DND-41 (cell line): Measurements from ENCODE around the gene CYP2J2.

Experiments used
- EZH2 ChIP-seq: IDR thresholded peaks from 3 replicates; pipeline ENCODE4 v1.6.1; 2012; ENCODE audit warnings: borderline replicate concordance, low read depth, mild to moderate bottlenecking, moderate library complexity, low read length, inconsistent platforms; ENCODE audit not compliant: severe bottlenecking
- TF ChIP-seq, protein P1 (sequence below): IDR thresholded peaks from 2 replicates; pipeline ENCODE4 v1.5.1; 2012; ENCODE audit warnings: borderline replicate concordance, low read length, moderate library complexity, mild to moderate bottlenecking; ENCODE audit not compliant: poor library complexity, severe bottlenecking; ENCODE audit errors: extremely low read depth

DNA sequence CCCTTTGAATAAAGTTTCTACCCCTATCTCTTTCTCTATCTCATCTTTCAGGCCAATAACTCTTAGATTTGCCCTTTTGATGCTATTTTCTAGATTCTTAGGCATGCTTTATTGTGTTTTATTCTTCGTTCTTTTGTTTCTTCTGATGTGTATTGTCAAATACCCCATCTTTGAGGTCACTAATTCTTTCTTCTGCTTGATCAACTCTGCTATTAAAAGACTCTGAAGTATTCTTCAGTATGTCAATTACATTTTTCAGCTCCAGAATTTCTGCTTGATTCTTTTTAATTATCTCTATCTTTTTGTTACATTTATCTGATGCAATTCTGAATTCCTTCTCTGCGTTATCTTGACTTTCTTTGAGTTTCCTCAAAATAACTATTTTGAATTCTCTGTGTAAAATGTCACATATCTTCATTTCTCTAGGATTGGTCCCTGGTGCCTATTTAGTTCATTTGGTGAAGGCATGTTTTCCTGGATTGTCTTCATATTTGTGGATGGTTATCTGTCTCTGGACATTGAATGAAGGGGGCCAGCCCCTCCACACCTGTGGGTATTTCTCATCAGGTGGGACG lies 11.2 kb upstream of the CYP2J2 start:
- TF ChIP-seq, protein P1, sequence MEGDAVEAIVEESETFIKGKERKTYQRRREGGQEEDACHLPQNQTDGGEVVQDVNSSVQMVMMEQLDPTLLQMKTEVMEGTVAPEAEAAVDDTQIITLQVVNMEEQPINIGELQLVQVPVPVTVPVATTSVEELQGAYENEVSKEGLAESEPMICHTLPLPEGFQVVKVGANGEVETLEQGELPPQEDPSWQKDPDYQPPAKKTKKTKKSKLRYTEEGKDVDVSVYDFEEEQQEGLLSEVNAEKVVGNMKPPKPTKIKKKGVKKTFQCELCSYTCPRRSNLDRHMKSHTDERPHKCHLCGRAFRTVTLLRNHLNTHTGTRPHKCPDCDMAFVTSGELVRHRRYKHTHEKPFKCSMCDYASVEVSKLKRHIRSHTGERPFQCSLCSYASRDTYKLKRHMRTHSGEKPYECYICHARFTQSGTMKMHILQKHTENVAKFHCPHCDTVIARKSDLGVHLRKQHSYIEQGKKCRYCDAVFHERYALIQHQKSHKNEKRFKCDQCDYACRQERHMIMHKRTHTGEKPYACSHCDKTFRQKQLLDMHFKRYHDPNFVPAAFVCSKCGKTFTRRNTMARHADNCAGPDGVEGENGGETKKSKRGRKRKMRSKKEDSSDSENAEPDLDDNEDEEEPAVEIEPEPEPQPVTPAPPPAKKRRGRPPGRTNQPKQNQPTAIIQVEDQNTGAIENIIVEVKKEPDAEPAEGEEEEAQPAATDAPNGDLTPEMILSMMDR = no peak
- no peak for TF ChIP-seq EZH2
